ENCODE results near the gene NRM.

DNA sequence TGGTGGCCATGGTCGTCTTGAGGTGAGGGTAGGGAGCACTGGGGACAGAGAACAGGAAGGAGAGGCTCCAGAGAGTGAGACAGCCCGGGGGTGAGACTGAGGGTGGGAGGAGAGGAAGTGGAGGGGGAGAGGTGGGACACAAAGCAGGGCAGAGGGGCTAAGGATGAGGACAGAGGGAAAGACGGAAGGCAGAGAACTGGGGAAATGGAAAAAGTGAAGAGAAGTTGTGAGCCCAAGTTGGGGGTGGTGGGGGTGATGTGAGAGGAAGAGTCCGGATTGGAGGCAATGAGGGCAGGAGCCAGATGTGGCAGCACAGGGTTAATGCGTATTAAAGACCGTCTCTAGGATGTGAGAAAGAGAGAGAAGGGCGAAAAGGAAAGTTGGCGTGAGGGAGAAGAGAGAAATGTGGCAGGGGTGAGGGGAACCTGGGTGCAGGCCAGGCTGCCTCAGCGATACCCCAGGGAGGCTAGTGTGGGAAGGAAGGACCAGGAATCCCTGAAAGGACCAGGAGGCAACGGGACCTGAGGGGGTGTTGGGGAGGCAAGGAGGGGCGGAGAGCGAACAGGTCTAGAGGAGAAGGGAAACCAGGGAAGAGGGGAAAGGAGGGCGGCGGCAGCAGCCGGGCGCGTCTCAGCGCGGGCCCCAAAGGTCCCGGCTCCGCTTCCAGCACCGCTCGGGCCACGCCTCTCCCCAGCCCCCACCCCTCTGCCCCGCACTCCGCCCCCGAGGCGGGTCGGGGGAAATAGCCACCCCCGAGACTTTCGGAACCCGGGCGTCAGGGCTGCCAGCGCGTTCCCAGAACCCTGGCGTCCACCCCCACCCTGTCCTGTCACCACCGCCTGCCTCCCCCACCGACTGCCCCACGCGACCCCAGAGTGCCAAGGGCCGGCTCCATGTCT, 4.5 kb downstream of the NRM start, which contains the start of gene PPP1R18:
- TF ChIP-seq, protein P1, sequence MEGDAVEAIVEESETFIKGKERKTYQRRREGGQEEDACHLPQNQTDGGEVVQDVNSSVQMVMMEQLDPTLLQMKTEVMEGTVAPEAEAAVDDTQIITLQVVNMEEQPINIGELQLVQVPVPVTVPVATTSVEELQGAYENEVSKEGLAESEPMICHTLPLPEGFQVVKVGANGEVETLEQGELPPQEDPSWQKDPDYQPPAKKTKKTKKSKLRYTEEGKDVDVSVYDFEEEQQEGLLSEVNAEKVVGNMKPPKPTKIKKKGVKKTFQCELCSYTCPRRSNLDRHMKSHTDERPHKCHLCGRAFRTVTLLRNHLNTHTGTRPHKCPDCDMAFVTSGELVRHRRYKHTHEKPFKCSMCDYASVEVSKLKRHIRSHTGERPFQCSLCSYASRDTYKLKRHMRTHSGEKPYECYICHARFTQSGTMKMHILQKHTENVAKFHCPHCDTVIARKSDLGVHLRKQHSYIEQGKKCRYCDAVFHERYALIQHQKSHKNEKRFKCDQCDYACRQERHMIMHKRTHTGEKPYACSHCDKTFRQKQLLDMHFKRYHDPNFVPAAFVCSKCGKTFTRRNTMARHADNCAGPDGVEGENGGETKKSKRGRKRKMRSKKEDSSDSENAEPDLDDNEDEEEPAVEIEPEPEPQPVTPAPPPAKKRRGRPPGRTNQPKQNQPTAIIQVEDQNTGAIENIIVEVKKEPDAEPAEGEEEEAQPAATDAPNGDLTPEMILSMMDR (IDR thresholded peaks at IDR 0.05; ENCODE audit: insufficient read depth, low read depth, low read length), result no peak
- TF ChIP-seq EZH2 (IDR thresholded peaks at IDR 0.05; ENCODE audit: insufficient read depth, low read length), result no peak
